ENCODE measurements around the gene CCL17.

Gene CCL17

DNA sequence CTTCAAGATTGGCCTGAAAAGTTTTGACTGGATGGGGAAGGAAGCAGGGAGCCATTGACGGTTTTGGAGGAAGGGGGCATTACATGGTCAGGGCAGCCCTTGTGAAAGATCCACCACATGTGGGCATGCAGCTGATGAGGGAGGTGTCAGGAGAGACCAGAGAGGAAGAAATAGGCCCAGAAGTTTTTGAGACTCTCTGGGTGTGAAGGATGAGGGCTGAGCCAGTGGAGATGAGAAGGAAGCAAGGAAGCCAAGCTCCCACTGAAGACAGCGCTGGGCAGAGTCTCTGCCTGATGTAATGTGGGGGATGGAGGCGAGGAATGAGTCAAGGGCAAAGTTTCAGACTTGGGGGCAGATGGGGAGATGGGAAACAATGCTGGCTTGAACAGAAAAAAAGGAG, 530 bp downstream of the CCL17 start:
- no peak for DNase-seq (ENCODE audit: insufficient read length, low spot score)
- no peak for FAIRE-seq
- TF ChIP-seq, protein P1, sequence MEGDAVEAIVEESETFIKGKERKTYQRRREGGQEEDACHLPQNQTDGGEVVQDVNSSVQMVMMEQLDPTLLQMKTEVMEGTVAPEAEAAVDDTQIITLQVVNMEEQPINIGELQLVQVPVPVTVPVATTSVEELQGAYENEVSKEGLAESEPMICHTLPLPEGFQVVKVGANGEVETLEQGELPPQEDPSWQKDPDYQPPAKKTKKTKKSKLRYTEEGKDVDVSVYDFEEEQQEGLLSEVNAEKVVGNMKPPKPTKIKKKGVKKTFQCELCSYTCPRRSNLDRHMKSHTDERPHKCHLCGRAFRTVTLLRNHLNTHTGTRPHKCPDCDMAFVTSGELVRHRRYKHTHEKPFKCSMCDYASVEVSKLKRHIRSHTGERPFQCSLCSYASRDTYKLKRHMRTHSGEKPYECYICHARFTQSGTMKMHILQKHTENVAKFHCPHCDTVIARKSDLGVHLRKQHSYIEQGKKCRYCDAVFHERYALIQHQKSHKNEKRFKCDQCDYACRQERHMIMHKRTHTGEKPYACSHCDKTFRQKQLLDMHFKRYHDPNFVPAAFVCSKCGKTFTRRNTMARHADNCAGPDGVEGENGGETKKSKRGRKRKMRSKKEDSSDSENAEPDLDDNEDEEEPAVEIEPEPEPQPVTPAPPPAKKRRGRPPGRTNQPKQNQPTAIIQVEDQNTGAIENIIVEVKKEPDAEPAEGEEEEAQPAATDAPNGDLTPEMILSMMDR (IDR thresholded peaks at IDR 0.05; ENCODE audit: insufficient read depth, missing control alignments): no peak

DNA sequence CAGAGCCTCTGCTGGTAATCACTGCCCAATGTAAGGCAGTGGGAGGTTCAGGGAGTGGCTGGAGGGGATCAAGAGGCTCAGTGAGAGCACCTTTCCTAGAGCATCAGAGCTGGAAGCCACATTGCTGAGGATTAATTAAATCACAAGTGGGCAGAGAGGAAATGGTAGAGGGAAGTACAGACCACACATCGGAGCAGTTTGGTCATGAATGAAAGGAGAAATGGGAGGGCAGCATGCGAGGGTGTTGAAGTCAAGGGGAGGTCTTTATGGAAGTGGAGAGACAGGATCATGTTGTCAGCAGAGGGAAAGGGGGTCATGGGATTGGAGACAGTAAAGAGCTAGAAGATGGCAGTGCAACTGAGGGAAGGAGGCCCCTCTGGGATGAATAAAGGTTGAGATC, 2.3 kb downstream of the CCL17 start:
- TF ChIP-seq, protein P1 (IDR thresholded peaks at IDR 0.05; ENCODE audit: insufficient read depth, missing control alignments): no peak
- no peak for DNase-seq (ENCODE audit: insufficient read length, low spot score)
- FAIRE-seq: no peak

DNA sequence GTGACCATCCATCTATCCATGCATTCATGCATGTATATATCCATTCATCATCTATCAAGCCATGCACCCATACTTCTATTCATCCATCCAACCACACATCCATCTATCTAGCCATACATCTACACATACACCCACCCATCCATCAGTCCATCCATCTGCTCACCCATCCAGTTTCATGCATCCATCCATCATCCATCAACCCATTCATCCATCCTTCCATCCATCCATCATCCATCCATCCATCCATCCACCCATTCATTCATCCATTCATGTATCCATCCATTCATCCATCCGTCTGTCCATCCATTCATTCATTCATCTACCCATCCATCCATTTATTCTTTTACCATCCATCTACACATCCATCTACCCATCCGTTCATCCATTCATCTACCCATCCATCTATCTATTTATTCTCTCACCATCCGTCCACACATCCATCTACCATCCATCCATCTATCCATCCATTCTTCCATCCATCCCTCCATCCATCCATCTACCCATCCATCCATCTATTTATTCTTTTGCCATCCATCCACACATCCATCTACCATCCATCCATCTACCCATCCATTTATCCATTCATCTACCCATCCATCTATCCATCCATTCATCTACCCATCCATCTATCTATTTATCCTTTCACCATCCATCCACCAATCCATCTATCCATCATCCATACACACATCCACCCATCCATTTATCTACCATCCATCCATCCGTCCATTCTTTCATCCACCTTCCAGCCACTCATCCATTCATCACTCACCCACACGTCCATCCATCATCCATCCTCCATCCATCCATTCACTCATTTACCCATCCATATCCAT, 3.2 kb downstream of the CCL17 start:
- TF ChIP-seq, protein P1 (IDR thresholded peaks at IDR 0.05; ENCODE audit: insufficient read depth, missing control alignments): no peak
- DNase-seq (ENCODE audit: insufficient read length, low spot score) (no peak), FAIRE-seq (no peak)

DNA sequence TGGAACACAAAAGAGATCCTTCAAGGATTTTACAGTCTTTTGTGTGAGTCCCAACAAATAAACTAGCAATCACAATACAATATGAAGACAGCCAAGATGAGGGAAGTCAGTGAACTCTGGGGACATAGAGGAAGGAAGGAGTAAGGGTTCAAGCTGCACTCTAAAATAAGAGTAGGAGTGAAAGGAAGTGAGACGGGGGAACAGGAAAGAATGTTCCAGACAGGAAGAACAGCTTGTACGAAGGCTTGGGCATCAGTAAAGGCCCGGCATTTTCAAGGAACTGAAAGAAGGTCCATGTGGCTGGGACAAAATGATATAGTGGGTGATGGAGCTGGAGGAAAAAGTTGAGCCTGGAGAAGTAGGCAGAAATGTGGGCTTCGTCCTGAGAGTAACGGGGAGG, 4.5 kb downstream of the CCL17 start:
- no peak for DNase-seq (ENCODE audit: insufficient read length, low spot score)
- FAIRE-seq: no peak
- TF ChIP-seq, protein P1 (IDR thresholded peaks at IDR 0.05; ENCODE audit: insufficient read depth, missing control alignments): no peak

DNA sequence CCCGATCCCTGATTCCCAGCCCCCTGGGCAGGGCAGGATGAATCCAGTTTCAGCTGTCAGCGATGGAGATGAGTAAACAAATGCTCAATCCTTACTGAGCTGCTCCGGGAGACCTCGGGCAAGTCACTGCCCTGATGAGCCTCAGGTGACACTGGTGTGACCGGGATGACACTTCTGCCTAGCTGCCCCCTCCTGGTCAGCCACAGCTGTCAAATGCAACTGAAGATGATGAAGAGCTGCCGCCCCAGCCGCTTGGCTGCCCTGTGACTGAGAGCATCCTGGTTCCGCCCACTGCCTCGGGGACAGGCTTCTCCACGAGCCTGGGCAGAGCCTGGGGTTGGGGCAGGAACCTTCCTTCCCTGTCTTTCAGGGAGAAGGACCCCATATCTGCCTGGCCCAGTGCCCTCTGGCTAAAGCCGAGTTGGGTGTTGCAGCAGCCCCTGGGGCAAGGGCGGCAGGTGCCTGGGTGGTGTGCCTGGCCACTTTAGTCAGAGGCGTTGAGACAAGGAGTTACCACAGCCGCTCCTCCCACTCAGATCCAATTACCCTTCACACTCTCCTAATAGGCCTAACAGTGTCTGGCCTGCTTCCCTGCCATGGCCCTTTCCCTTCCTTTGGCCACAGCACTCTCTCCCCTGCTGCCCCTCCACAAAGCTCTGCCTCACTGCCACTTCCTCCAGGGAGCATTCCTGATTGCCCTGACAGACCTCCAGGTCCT, 5.5 kb downstream of the CCL17 start:
- no peak for DNase-seq (ENCODE audit: insufficient read length, low spot score)
- TF ChIP-seq, protein P1 (IDR thresholded peaks at IDR 0.05; ENCODE audit: insufficient read depth, missing control alignments): no peak
- no peak for FAIRE-seq

DNA sequence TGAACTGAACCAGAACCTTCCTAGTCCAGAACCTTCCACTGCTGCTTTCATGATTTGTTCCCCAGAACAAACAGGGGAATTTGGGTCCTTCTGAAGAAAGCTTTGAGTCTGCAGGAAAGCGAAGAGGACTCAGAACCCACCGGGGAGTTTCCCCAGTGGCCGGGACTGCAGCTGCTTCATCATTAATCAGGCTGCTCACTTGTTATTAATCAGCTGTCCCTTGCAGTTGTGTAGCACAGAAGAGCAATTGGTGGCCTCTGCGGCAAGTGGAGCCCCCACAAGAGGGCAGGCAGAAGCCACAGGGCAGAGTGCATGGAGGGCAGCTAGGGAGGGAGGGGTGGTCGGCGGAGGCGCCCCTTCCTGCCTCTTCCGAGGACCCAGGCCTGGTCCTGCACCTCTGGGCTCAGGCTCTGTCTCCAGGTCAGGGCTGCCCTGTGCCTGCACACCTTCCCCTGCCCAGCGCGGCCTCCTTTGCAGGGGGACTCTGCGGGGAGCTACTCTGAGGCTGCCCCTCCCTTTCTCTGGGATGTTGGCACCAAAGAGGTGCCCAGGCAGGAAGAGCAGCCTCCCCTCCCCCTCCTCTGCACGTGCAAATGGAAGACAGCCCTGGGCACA, 6.9 kb downstream of the CCL17 start:
- TF ChIP-seq, protein P1 (IDR thresholded peaks at IDR 0.05; ENCODE audit: insufficient read depth, missing control alignments): no peak
- DNase-seq (ENCODE audit: insufficient read length, low spot score) (no peak), FAIRE-seq (no peak)

Measured in D721Med (cell line).